CMK (cell line): ENCODE data around the gene VPS35.
"Not testable (repeated sequence)": the region's sequence is repeated elsewhere in the genome, so short reads cannot be mapped to it uniquely, and the experiment has no call there.

Experiments used
- DNase-seq: peaks from one replicate; pipeline ENCODE4 v3.0.0-alpha.2; 2010; ENCODE audit warnings: low read depth

VPS35 gene

DNA sequence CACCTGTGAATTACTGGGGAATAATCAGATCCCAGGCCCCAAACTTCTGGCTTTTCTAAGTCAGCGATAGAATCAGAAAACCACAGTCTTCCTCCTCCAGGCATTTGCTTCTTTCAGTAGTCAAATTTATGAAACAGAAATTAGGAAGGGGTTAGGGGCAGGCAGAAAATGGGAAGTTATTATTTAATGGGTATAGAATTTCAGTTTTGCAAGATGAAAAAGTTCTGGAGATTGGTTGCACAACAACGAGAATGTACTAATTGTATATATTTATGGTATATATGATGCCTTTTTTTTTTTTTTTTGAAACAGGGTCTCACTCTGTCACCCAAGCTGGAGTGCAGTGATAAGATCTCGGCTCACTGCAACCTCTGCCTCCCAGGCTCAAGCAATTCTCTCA is 23.9 kb upstream of the VPS35 start:
- DNase-seq, result no peak

- DNase-seq, result no peak
Measured at GRCh38 chr16:46711106-46712058, 22.4 kb upstream of the VPS35 start.

- DNase-seq, result no peak
Measured at GRCh38 chr16:46709469-46710005, 20.6 kb upstream of the VPS35 start.

DNA sequence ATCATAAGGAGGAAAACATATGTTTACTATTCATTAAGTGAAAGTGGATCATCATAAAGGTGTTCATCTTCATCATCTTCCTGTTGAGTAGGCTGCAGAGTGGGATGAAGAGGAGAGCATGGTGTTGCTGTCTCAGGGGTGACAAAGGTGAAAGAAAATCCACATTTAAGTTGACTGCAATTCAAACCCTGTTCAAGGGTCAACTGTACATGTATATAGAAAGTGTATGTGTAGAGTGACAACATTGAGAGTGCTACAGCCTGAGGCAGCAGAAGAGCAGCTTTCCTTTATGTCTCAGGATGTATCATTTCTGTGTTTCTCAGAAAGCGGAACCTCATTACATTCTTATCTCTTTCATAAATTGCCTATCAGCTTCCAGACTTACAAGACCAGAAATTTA is 17.7 kb upstream of the VPS35 start:
- DNase-seq, result no peak

DNA sequence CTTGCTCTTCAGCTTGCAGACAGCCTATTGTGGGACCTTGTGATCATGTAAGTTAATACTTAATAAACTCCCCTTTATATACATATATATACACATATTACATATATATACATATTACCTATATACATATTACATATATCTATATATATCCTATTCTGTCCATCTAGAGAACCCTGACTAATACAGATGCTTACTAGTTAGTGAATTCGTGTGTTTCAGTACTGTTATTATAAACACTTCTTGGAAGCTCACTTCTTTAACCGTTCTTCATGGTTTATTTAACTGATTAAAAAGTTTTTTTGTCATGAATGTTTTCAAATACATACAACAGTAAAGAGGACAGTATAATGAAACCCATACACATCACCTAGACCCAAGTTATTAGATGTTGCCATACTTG is 13.1 kb upstream of the VPS35 start:
- no peak for DNase-seq

- DNase-seq, result no peak
Measured at GRCh38 chr16:46701615-46702014, 12.6 kb upstream of the VPS35 start.

GRCh38 chr16:46700048-46700447 is 11.1 kb upstream of the VPS35 start:
- no peak for DNase-seq

- no peak for DNase-seq
Measured at GRCh38 chr16:46696957-46697356, 8.0 kb upstream of the VPS35 start.

- no peak for DNase-seq
Measured at GRCh38 chr16:46695937-46696336, 7.0 kb upstream of the VPS35 start.

DNA sequence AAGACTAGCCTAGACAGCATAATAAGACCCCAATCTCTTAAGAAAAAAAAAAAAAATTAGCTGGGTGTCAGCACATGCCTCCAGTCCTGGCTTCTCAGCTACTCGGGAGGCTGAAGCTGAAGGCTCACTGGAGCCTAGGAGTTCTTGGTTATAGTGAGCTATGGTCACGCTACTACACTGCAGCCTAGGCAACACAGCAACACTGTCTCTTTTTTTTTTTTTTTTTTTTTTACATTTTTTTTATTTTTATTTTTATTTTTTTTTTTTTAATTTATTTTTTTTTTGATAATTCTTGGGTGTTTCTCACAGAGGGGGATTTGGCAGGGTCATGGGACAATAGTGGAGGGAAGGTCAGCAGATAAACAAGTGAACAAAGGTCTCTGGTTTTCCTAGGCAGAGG is 4.6 kb upstream of the VPS35 start:
- DNase-seq, result no peak

GRCh38 chr16:46691726-46692125 is 2.7 kb upstream of the VPS35 start:
- DNase-seq, result no peak

DNA sequence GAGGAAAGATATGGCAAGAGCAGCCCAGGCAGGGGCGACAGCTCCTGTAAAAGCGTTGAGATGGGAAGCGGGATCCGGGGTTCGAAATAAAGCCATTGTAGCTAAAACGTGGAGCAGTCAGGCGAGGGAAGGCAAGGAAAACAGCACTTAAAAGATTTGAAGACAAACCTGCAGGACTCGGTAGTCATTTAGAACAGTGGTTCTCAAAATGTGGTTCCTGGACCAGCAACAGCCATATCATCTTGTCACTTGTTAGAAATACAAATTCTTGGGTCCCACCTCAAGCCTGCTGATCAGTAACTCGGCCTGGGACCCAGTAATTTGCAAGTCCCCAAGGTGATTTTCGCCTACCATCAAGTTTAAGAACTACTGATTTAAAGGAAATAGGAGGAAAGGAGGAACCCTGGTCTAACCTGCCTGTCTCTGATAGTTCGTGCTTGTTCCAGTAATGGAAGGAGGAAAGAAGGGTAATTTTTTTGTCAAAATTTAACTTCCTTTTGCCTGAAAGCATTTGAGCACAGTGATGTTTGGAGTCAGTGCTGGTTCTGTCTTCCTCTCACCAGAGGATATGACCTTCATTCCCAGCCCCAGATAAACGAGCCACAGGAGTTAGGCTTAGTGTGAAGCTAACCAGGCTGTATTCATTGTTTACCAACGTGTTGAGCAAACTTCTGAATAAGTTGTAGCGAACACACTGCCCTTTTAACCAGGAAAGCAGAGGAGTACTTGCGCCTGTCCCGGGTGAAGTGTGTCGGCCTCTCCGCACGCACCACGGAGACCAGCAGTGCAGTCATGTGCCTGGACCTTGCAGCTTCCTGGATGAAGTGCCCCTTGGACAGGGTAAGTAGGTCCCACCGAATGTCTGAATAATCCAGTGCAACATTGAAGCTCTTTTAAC is 1.6 kb upstream of the VPS35 start:
- no peak for DNase-seq

DNA sequence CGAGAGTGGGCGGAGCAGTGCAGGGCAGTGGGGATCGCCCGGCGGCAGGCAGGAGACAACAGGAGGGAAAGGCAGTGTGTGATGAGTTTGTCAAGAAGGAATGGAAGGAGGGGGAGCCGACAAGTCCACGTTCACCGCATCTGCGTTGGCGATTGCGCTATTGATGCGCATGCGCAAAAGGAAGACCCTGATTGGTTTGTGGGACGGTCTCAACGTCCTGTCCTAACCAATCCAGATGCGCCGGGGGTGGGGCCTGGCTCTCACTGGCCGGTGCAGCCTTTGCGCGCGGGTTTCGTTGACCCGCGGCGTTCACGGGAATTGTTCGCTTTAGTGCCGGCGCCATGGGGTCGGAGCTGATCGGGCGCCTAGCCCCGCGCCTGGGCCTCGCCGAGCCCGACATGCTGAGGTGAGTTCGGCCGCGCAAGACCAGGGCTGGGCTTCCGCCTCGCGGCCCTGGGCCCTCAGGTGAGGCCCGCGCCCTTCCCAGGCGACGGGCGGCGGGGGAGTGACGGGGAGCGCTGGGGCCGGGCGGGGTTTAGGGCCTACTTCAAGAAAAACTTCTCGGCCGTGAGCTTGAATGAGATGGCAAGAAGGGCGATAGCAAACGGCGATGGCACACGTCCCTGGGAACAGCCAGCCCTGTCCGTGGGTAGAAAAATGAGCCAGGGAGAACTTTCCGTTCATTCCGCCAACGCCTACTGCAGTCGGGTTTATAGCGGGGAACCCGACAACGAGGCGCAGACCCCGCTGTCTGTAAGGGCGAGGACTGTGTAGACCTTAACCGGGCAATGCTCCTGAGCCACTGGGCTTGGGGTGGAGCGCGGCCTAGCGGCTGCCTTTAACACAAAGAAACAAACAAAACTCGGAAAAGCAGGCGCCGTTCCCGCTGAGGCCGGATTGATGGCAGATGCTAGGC is 645 bp upstream of the VPS35 start, which contains the start of gene ORC6:
TSS of gene ORC6 (plus strand) at position 295 of the 916 bp plus-strand sequence. CDS start at position 342, 47 bp downstream.
- DNase-seq, result peak; percentile 95

GRCh38 chr16:46688101-46688653 is 801 bp downstream of the VPS35 start:
- DNase-seq, result no peak

DNA sequence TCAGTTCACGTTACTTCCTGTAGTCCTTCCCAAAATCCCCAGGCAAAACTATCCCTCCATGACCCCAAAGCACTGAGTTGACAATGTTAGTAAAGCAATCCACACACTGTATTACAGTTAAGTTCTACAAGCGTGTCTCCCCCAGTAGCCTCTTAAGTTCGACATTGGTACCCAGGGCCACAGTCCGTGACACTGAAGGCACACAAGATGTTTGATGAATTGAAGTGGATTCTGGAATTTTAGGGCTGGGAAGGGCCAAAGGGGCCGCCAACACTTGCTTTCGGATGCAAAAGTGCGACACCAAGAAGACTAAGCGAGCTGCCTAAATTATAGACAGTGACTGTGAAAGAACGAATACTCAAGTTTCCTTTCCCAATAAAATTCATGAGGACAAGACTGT is 1.5 kb downstream of the VPS35 start:
- DNase-seq, result no peak

DNA sequence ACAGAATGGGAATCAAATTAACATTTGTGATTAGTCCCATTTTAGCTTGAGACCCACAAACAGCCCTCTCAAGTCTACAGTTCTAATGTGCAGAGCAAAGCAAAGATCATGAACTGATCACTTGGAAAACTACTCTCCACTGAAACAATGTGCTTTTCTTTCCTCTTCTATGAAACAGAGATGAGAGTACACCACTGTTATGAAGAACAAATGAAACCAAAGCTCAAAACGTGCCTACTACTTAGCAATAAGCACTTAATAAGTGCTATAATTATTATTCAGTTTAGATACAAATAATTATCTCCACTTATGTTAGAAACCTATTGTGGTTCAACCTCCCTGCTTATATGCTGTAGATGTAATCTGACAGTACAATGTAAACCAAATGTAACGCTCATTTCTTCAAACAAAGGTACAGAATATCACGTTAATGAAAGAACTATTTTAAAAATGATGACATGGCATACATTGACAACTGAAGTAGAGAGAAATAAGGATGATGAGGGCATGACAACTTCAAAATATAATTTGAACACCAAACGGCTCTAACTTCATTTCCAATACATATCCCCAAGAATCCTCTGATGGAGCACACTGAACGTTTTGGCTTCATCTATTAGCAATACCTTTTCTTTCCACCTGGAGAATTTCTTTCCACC is 2.0 kb downstream of the VPS35 start:
- no peak for DNase-seq

GRCh38 chr16:46681867-46682266 is 7.1 kb downstream of the VPS35 start:
- not testable (repeated sequence) for DNase-seq

DNA sequence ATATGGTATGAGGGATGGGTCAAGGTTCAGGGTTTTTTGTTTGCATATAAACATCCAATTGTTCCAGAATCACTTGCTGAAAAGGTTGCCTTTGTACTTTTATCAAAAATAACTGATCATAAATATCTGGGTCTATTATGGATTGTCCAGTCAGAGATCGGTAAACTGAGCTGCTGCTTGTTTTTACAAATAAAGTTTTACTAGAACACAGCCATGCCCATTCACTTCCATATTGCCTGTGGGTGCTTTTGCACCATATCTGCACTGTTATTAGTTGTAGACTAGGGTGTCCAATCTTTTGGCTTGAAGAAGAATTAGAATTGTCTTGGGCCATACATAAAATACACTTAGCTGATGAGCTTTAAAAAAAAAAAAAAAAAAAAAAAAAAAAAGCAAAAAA is 11.0 kb downstream of the VPS35 start:
- not testable (repeated sequence) for DNase-seq

- DNase-seq, result peak; percentile 59
Measured at GRCh38 chr16:46673320-46674013, 15.5 kb downstream of the VPS35 start.

GRCh38 chr16:46662123-46662522 is 26.9 kb downstream of the VPS35 start:
- no peak for DNase-seq
